Neural progenitor cell (in vitro differentiated cells): ENCODE measurements around the gene ATP1A1. TPM values are rescaled to one million over a fixed set of nuclear protein-coding genes. Genes with fewer than 3 reads are reported as not detected.

Experiments used
- DNase-seq: peaks from one replicate; pipeline ENCODE4 v3.0.0-alpha.2; 2016; ENCODE audit warnings: low spot score
- H2AFZ ChIP-seq: fragments of 200-600 bp; sonication (generic); replicated peaks from 2 replicates; pipeline ENCODE4 v1.6.1; 2016; ENCODE audit warnings: antibody characterized with exemption
- H3F3A ChIP-seq: fragments of 200-600 bp; sonication (generic); 2 replicates; pipeline ENCODE4 v1.6.1; 2016; ENCODE audit warnings: antibody characterized with exemption, low read depth
- H3K27ac ChIP-seq: fragments of 200-600 bp; sonication (generic); 2 replicates; pipeline ENCODE4 v1.5.1; 2016; ENCODE audit warnings: mild to moderate bottlenecking
- H3K27me3 ChIP-seq: fragments of 200-600 bp; sonication (generic); 2 replicates; pipeline ENCODE4 v1.6.1; 2016; ENCODE audit warnings: mild to moderate bottlenecking, moderate library complexity
- H3K36me3 ChIP-seq: fragments of 200-600 bp; sonication (generic); 2 replicates; pipeline ENCODE4 v1.5.1; 2016
- H3K4me1 ChIP-seq: fragments of 200-600 bp; sonication (generic); 2 replicates; pipeline ENCODE4 v1.6.1; 2016; ENCODE audit warnings: mixed run types
- H3K4me2 ChIP-seq: fragments of 200-600 bp; sonication (generic); 2 replicates; pipeline ENCODE4 v1.6.1; 2016
- H3K4me3 ChIP-seq: fragments of 200-600 bp; sonication (generic); 2 replicates; pipeline ENCODE4 v1.5.1; 2016
- H3K79me2 ChIP-seq: fragments of 200-600 bp; sonication (generic); 2 replicates; pipeline ENCODE4 v1.6.1; 2016; ENCODE audit warnings: low read depth
- H3K9ac ChIP-seq: fragments of 200-600 bp; sonication (generic); 2 replicates; pipeline ENCODE4 v1.6.1; 2016
- H3K9me3 ChIP-seq: fragments of 200-600 bp; sonication (generic); 2 replicates; pipeline ENCODE4 v1.5.1; 2016; ENCODE audit warnings: low read depth
- H4K20me1 ChIP-seq: fragments of 200-600 bp; sonication (generic); 2 replicates; pipeline ENCODE4 v1.6.1; 2016; ENCODE audit warnings: low read depth
- H3K27ac Mint-ChIP-seq: 3 replicates; pipeline ENCODE4 v1.8.0; 2021; ENCODE audit warnings: mixed read lengths
- H3K27me3 Mint-ChIP-seq: 2 replicates; pipeline ENCODE4 v1.8.0; 2022; ENCODE audit warnings: low read depth, mild to moderate bottlenecking, inconsistent platforms, moderate library complexity, mixed read lengths; ENCODE audit not compliant: insufficient read depth
- H3K36me3 Mint-ChIP-seq: 3 replicates; pipeline ENCODE4 v1.8.0; 2021; ENCODE audit warnings: mixed read lengths
- H3K4me1 Mint-ChIP-seq: 3 replicates; pipeline ENCODE4 v1.8.0; 2021; ENCODE audit warnings: mixed read lengths
- H3K4me3 Mint-ChIP-seq: 3 replicates; pipeline ENCODE4 v1.8.0; 2021; ENCODE audit warnings: mild to moderate bottlenecking, moderate library complexity, mixed read lengths
- H3K9me3 Mint-ChIP-seq: 3 replicates; pipeline ENCODE4 v1.8.0; 2020; ENCODE audit warnings: mixed read lengths
- EZH2 ChIP-seq: fragments of 200-600 bp; sonication (generic); IDR thresholded peaks from 2 replicates; pipeline ENCODE4 v1.6.1; 2017; ENCODE audit warnings: antibody characterized with exemption, mild to moderate bottlenecking, moderate library complexity
- EZH2phosphoT487 ChIP-seq: fragments of 200-600 bp; sonication (generic); IDR thresholded peaks from 2 replicates; pipeline ENCODE4 v1.6.1; 2017; ENCODE audit warnings: antibody characterized with exemption
- total RNA-seq: library from RNA; depleted of rRNA; stranded (reverse); fragments of >200 nt; gene quantifications from 2 replicates; pipeline ENCODE4 v1.2.3, GENCODE V29; 2015; ENCODE audit warnings: low replicate concordance
- TF ChIP-seq, protein P1 (sequence below): fragments of 200-600 bp; sonication (generic); IDR thresholded peaks from 2 replicates; pipeline ENCODE4 v1.5.1; 2017; ENCODE audit warnings: antibody characterized with exemption, mild to moderate bottlenecking

ATP1A1 gene
- total RNA-seq, 1 donor from 2014 or later, result 61.5 TPM

DNA sequence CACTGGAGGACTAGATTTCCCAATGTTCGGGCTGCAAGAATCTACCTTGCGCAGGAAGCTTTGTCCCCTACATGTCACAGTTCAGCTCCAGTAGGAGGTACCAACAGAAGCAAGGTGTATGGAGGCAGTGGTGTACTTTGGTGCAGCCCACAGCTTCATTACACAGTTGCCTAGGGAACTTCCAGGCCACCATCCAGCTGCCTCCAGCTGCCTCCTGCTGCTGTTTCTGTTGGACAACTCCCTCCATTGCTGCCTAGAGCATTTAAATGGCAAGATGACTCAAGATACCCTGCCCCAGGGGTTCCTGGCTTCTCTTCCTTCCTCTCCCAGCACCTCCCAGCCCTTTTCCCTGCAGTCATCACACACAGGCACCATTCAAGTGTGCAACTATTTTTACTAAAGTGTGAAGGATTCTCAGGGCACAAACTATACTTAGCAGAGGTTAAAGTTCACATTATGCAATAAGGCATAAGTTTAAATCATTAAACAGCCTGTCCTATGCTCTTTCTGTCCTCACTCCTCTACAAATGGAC is 39.0 kb upstream of the ATP1A1 start:
- H3K4me3 ChIP-seq, result no peak overlapping the region
- Mint-ChIP-seq H3K9me3 (no peaks in the 10 kb centered on the region), H3K4me3 (no peak overlapping the region), H3K27ac (peak overlapping the region; percentile 15), H3K4me1 (peaks cover 22% of the 10 kb centered on the region), H3K36me3 (no peaks in the 10 kb centered on the region), H3K27me3 (peaks cover 10% of the 10 kb centered on the region)
- no peak for TF ChIP-seq EZH2
- TF ChIP-seq, protein P1, sequence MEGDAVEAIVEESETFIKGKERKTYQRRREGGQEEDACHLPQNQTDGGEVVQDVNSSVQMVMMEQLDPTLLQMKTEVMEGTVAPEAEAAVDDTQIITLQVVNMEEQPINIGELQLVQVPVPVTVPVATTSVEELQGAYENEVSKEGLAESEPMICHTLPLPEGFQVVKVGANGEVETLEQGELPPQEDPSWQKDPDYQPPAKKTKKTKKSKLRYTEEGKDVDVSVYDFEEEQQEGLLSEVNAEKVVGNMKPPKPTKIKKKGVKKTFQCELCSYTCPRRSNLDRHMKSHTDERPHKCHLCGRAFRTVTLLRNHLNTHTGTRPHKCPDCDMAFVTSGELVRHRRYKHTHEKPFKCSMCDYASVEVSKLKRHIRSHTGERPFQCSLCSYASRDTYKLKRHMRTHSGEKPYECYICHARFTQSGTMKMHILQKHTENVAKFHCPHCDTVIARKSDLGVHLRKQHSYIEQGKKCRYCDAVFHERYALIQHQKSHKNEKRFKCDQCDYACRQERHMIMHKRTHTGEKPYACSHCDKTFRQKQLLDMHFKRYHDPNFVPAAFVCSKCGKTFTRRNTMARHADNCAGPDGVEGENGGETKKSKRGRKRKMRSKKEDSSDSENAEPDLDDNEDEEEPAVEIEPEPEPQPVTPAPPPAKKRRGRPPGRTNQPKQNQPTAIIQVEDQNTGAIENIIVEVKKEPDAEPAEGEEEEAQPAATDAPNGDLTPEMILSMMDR, result no peak
- TF ChIP-seq EZH2phosphoT487, result no peak
- H3K4me1 ChIP-seq, result no peaks in the 10 kb centered on the region
- no peaks in the 10 kb centered on the region for H3K36me3 ChIP-seq
- no peaks in the 10 kb centered on the region for H3K27me3 ChIP-seq
- H4K20me1 ChIP-seq, result no peaks in the 10 kb centered on the region
- no peaks in the 10 kb centered on the region for H3F3A ChIP-seq
- H3K9me3 ChIP-seq, result no peaks in the 10 kb centered on the region
- DNase-seq, result no peak
- no peak overlapping the region for H3K27ac ChIP-seq
- no peak overlapping the region for H3K4me2 ChIP-seq
- H2AFZ ChIP-seq, result no peak overlapping the region
- no peaks in the 10 kb centered on the region for H3K79me2 ChIP-seq
- H3K9ac ChIP-seq, result no peak overlapping the region

GRCh38 chr1:116334868-116335635 is 38.0 kb upstream of the ATP1A1 start:
- H3K79me2 ChIP-seq, result no peaks in the 10 kb centered on the region
- H3K27me3 ChIP-seq, result no peaks in the 10 kb centered on the region
- H3K9me3 ChIP-seq, result no peaks in the 10 kb centered on the region
- H3K4me1 ChIP-seq, result no peaks in the 10 kb centered on the region
- H3K36me3 ChIP-seq, result no peaks in the 10 kb centered on the region
- Mint-ChIP-seq H3K27ac (peak overlapping the region; percentile 5), H3K4me3 (no peak overlapping the region), H3K36me3 (no peaks in the 10 kb centered on the region), H3K9me3 (no peaks in the 10 kb centered on the region), H3K4me1 (peaks cover 18% of the 10 kb centered on the region), H3K27me3 (peaks cover 5% of the 10 kb centered on the region)
- no peak overlapping the region for H3K9ac ChIP-seq
- peak overlapping the region; percentile 27 for H2AFZ ChIP-seq
- no peak for DNase-seq
- no peak overlapping the region for H3K4me3 ChIP-seq
- H3K4me2 ChIP-seq, result no peak overlapping the region
- no peaks in the 10 kb centered on the region for H4K20me1 ChIP-seq
- H3F3A ChIP-seq, result no peaks in the 10 kb centered on the region
- TF ChIP-seq, protein P1, result no peak
- H3K27ac ChIP-seq, result no peak overlapping the region

GRCh38 chr1:116335850-116336624 is 37.0 kb upstream of the ATP1A1 start:
- H3K9me3 Mint-ChIP-seq, result no peaks in the 10 kb centered on the region
- no peaks in the 10 kb centered on the region for H3K36me3 ChIP-seq
- H3K27ac ChIP-seq, result no peak overlapping the region
- H3K4me1 ChIP-seq, result no peaks in the 10 kb centered on the region
- H2AFZ ChIP-seq, result no peak overlapping the region
- H3K27ac Mint-ChIP-seq, result no peak overlapping the region
- no peak for DNase-seq
- H3K4me3 Mint-ChIP-seq, result no peak overlapping the region
- peaks cover 15% of the 10 kb centered on the region for H3K4me1 Mint-ChIP-seq
- no peaks in the 10 kb centered on the region for H3F3A ChIP-seq
- no peak overlapping the region for H3K4me2 ChIP-seq
- H4K20me1 ChIP-seq, result no peaks in the 10 kb centered on the region
- TF ChIP-seq EZH2phosphoT487 (no peak), EZH2 (no peak)
- TF ChIP-seq, protein P1, result no peak
- H3K27me3 Mint-ChIP-seq, result peaks cover 5% of the 10 kb centered on the region
- H3K9ac ChIP-seq, result no peak overlapping the region
- H3K79me2 ChIP-seq, result no peaks in the 10 kb centered on the region
- H3K9me3 ChIP-seq, result no peaks in the 10 kb centered on the region
- no peaks in the 10 kb centered on the region for H3K36me3 Mint-ChIP-seq
- H3K4me3 ChIP-seq, result no peak overlapping the region
- H3K27me3 ChIP-seq, result no peaks in the 10 kb centered on the region
